NCI-H1417 treated with DMSO at 0.1 percent for 48 hours (cell line): ENCODE measurements around the gene GNG4.
A peak's percentile ranks its signal among the peaks of the same experiment; 100 is the strongest.
"Not testable (repeated sequence)": the region's sequence is repeated elsewhere in the genome, so short reads cannot be mapped to it uniquely, and the experiment has no call there.

ENCODE experiments used
- DNase-seq: peaks from one replicate; lab custom pipeline; 2025; lab: John Stamatoyannopoulos, UW

GNG4 gene

GRCh38 chr1:235648954-235649367, 623 bp downstream of the GNG4 start:
- DNase-seq: no peak

GRCh38 chr1:235648407-235648907, 1.1 kb downstream of the GNG4 start:
- peak; percentile 23 for DNase-seq

GRCh38 chr1:235647537-235647936, 2.0 kb downstream of the GNG4 start:
- not testable (repeated sequence) for DNase-seq

- no peak for DNase-seq
These were observed 3.1 kb downstream of the GNG4 start for GRCh38 chr1:235646463-235646862.

- DNase-seq: no peak
These were observed 4.8 kb downstream of the GNG4 start for GRCh38 chr1:235644693-235645305.

- DNase-seq: no peak
These were observed 5.5 kb downstream of the GNG4 start for GRCh38 chr1:235643837-235644692.

- no peak for DNase-seq
These were observed 6.6 kb downstream of the GNG4 start for GRCh38 chr1:235642943-235643371.

- DNase-seq: no peak
These were observed 7.3 kb downstream of the GNG4 start for GRCh38 chr1:235642011-235642942.

GRCh38 chr1:235640580-235640979, 9.0 kb downstream of the GNG4 start:
- DNase-seq: no peak

- DNase-seq: no peak
These were observed 10.1 kb downstream of the GNG4 start for GRCh38 chr1:235639226-235640205.

GRCh38 chr1:235638612-235639011, 11.0 kb downstream of the GNG4 start:
- DNase-seq: not testable (repeated sequence)

- DNase-seq: no peak
These were observed 11.6 kb downstream of the GNG4 start for GRCh38 chr1:235637756-235638534.

GRCh38 chr1:235635938-235636662, 13.5 kb downstream of the GNG4 start:
- no peak for DNase-seq

- DNase-seq: no peak
These were observed 16.8 kb downstream of the GNG4 start for GRCh38 chr1:235632506-235633401.

- no peak for DNase-seq
These were observed 17.8 kb downstream of the GNG4 start for GRCh38 chr1:235631816-235632215.

GRCh38 chr1:235628316-235629005, 21.1 kb downstream of the GNG4 start:
- DNase-seq: no peak

GRCh38 chr1:235625831-235626230, 23.8 kb downstream of the GNG4 start:
- DNase-seq: no peak

GRCh38 chr1:235625340-235625739, 24.2 kb downstream of the GNG4 start:
- no peak for DNase-seq
